ENCODE data around the gene NOP53. TPM values are rescaled to one million over a fixed set of nuclear protein-coding genes. Genes with fewer than 3 reads are reported as not detected.
A peak's percentile ranks its signal among the peaks of the same experiment; 100 is the strongest.

NOP53 gene
- total and polyA plus RNA-seq, 2 of the 8 experiments (the other 6 are each of a cell fraction or from before 2014, with no cell fraction given): 107 to 245 TPM

- H3K4me1 ChIP-seq (replicated peaks in 1 of 4; ENCODE audit: control insufficient read depth in 3 of 4, insufficient read depth in 4 of 4, low read length in 3 of 4): peaks cover 0 to 10% (median 4%) of the 10 kb centered on the region in 4 experiments; a peak in 4 of 7 replicates
- FAIRE-seq (no peak), DNase-seq (ENCODE audit: low read depth in 1 of 2, low spot score in 2 of 2) (no peak)
- H2AFZ ChIP-seq (ENCODE audit: low read length): no peak overlapping the region
- H4K8ac ChIP-seq (ENCODE audit: extremely low read depth, insufficient read depth, low read length): peak overlapping the region; percentile 51
- H2BK15ac ChIP-seq (ENCODE audit: low read length): no peak overlapping the region
- no peaks in the 10 kb centered on the region for H3K9me3 ChIP-seq (ENCODE audit: insufficient read depth in 2 of 2, low read depth in 1 of 2, low read length in 1 of 2)
- H3K4ac ChIP-seq (replicated peaks; ENCODE audit: insufficient read length, low read depth, low read length): no peak overlapping the region
- H4K91ac ChIP-seq (replicated peaks; ENCODE audit: insufficient read length, low read length): no peak overlapping the region
- H3K36me3 ChIP-seq (ENCODE audit: control insufficient read depth in 2 of 4, insufficient read depth in 4 of 4, low read length in 3 of 4): peaks cover 0 to 3% (median 0%) of the 10 kb centered on the region in 4 experiments; a peak in 1 of 8 replicates
- no peak overlapping the region for H2BK20ac ChIP-seq (ENCODE audit: low read length)
- no peak overlapping the region for H4K5ac ChIP-seq (ENCODE audit: insufficient read length, low read depth, low read length)
- POLR2A ChIA-PET (ENCODE audit: partially characterized antibody): interaction anchor here (0.6 to 1.7 kb wide), 7 partner anchors 11 to 960 kb away, joined by 3 to 10 read pairs (median 3); partner anchors contain the start of gene EHD2
- peaks cover 0 to 3% of the 10 kb centered on the region in 2 experiments; a peak in 2 of 4 replicates for H3K79me2 ChIP-seq (ENCODE audit: control insufficient read depth in 1 of 2, insufficient read depth in 2 of 2, low read length in 2 of 2)
- H3K56ac ChIP-seq (replicated peaks; ENCODE audit: insufficient read length, low read depth, low read length): no peak overlapping the region
- H3K18ac ChIP-seq (ENCODE audit: extremely low read depth, low read length): no peak overlapping the region
- CTCF ChIA-PET (ENCODE audit: partially characterized antibody): interaction anchor here (0.7 to 4.7 kb wide), 8 partner anchors 10 to 305 kb away, joined by 3 to 50 read pairs (median 7); partner anchors contain the start of gene EHD2
- H3K27ac ChIP-seq (ENCODE audit: low read depth, low read length): no peak overlapping the region
- no peak overlapping the region for H2BK12ac ChIP-seq (ENCODE audit: low read depth, low read length)
- H4K20me1 ChIP-seq (replicated peaks in 1 of 2; ENCODE audit: control insufficient read depth in 1 of 2, insufficient read depth in 2 of 2, low read length in 2 of 2): no peaks in the 10 kb centered on the region
- no peak overlapping the region for H3K4me2 ChIP-seq (ENCODE audit: insufficient read depth in 1 of 2, low read depth in 2 of 2, low read length in 2 of 2)
- H3K9ac ChIP-seq (replicated peaks in 1 of 4; ENCODE audit: extremely low read depth in 1 of 4, low read depth in 3 of 4, low read length in 3 of 4): no peak overlapping the region
- H2BK5ac ChIP-seq (ENCODE audit: low read depth, low read length): no peak overlapping the region
- H2BK120ac ChIP-seq (replicated peaks; ENCODE audit: low read depth, low read length): no peak overlapping the region
- no peaks in the 10 kb centered on the region for H3K79me1 ChIP-seq (ENCODE audit: low read depth, low read length)
- no peaks in the 10 kb centered on the region for H3K27me3 ChIP-seq (replicated peaks in 1 of 4; ENCODE audit: control insufficient read depth in 3 of 4, extremely low read depth in 1 of 4, insufficient read depth in 3 of 4, low read length in 3 of 4)
- H3K23ac ChIP-seq (ENCODE audit: insufficient read length): no peak overlapping the region
- no peak overlapping the region for H3K14ac ChIP-seq (ENCODE audit: insufficient read length)
- peaks cover 5% of the 10 kb centered on the region; the same call in 1 of the 2 replicates for H3K23me2 ChIP-seq (ENCODE audit: low read depth, low read length)
- no peak overlapping the region for H2AK5ac ChIP-seq (ENCODE audit: low read depth, low read length)
- H3K4me3 ChIP-seq (ENCODE audit: extremely low read depth in 1 of 4, insufficient read depth in 2 of 4, low read depth in 3 of 4, low read length in 4 of 4): no peak overlapping the region
- 93% methylated on average over 48 of the region's 48 CpGs; no CpG with 5 or more reads in 1 of the 2 experiments for WGBS, 2 experiments (ENCODE audit: extremely low coverage in 1 of 2, insufficient coverage in 1 of 2, insufficient read length in 1 of 2, insufficient replicate concordance in 2 of 2, low coverage in 1 of 2, low lambda C conversion rate in 2 of 2, missing lambda C conversion rate in 1 of 2)
- TF ChIP-seq HDAC6 (IDR thresholded peaks at IDR 0.05; ENCODE audit: low read depth, low read length) (no peak), SP4 (IDR thresholded peaks at IDR 0.05; ENCODE audit: low read length) (no peak), NRF1 (IDR thresholded peaks at IDR 0.05; ENCODE audit: low read depth, low read length) (no peak), TCF12 (IDR thresholded peaks at IDR 0.05; ENCODE audit: low read depth, low read length) (no peak), POLR2A (IDR thresholded peaks at IDR 0.05; ENCODE audit: control extremely low read depth in 1 of 2, low read depth in 2 of 2, low read length in 2 of 2) (no peak), MAX (IDR thresholded peaks at IDR 0.05) (no peak), KDM1A (IDR thresholded peaks at IDR 0.05; ENCODE audit: borderline replicate concordance, low read length) (no peak), RBBP5 (IDR thresholded peaks at IDR 0.05; ENCODE audit: borderline replicate concordance, low read depth, low read length) (no peak), GTF2F1 (IDR thresholded peaks at IDR 0.05; ENCODE audit: borderline replicate concordance, low read depth, low read length) (no peak), CREB1 (IDR thresholded peaks at IDR 0.05) (no peak), CHD1 (IDR thresholded peaks at IDR 0.05; ENCODE audit: low read depth, low read length) (no peak), SIN3A (conservative IDR thresholded peaks at IDR 0.05 in 1 of 2, IDR thresholded peaks at IDR 0.05 in 1 of 2; ENCODE audit: low read depth in 1 of 2, low read length in 2 of 2) (no peak), RXRA (IDR thresholded peaks at IDR 0.05; ENCODE audit: insufficient read depth, low read depth, low read length) (no peak)
Measured at GRCh38 chr19:47740866-47741519, 4.4 kb upstream of the NOP53 start.
